ENCODE measurements around the gene ICAM3.
A peak's percentile ranks its signal among the peaks of the same experiment; 100 is the strongest.

The ICAM3 gene

DNA sequence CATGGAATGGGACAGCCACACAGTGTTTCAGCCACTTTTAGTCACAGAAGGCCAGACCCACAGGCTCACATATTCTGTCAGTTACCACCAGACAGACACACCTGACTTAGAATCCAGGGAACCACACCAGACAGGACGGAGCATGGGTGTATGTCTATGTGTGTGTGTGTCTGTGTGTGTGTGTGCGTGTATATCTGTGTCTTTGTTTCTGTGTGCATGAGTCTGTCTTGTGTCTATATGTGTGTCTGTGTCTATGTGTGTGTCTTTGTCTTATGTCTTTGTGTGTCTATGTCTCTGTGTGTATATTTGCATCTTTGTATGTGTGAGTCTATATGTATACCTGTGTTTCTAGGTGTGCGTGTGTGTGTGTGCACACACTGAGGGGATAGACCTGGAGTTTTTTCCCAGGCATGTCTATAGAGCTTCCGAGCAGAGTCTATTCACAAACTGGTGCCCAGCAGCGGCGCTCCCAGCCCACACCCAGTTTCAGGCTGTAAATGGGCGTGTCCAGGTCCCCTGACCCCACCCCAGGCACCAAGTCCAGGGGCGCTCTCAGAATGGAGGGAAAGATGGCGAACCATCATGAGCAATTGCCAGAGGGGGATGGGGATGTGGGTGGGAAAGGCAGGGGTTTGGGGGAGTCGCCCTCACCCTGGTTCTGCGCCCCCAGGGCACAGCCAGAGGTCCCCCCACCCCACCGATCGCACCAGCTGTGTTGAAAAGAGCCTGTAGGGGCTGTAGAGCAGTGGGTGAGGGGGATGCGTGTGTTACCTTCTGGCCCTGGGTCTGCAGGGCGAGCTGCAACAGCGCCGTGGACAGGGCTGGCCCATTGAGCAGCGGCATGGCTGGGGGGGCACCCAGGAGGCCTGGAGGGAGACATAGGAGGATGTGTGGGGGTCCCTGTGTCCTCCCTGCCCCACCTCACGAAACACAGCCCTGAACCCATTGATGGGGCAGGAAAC lies 17.3 kb downstream of the ICAM3 start:
- DNase-seq (ENCODE audit: extremely low spot score, insufficient read length, low read depth) (no peak), FAIRE-seq (no peak)

DNA sequence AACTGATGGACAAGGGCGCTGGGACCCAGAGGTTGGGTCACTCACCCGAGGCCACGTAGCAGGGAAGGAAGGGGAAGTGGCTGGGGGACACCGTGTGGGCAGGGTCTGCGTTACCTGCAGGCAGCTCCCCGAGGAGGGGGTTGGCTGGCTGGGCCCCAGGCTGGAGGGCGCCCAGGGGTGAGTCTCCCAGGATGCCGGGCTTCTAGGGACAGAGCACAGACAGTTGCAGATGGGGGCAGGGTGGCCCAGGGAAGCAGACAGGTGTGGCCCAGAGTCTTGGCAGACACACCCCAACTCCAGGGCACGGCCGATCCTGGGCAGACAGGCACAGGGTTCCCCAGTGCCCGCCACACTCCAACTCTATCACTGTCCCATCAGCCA lies 18.0 kb downstream of the ICAM3 start:
- DNase-seq (ENCODE audit: extremely low spot score, insufficient read length, low read depth) = no peak
- no peak for FAIRE-seq

DNA sequence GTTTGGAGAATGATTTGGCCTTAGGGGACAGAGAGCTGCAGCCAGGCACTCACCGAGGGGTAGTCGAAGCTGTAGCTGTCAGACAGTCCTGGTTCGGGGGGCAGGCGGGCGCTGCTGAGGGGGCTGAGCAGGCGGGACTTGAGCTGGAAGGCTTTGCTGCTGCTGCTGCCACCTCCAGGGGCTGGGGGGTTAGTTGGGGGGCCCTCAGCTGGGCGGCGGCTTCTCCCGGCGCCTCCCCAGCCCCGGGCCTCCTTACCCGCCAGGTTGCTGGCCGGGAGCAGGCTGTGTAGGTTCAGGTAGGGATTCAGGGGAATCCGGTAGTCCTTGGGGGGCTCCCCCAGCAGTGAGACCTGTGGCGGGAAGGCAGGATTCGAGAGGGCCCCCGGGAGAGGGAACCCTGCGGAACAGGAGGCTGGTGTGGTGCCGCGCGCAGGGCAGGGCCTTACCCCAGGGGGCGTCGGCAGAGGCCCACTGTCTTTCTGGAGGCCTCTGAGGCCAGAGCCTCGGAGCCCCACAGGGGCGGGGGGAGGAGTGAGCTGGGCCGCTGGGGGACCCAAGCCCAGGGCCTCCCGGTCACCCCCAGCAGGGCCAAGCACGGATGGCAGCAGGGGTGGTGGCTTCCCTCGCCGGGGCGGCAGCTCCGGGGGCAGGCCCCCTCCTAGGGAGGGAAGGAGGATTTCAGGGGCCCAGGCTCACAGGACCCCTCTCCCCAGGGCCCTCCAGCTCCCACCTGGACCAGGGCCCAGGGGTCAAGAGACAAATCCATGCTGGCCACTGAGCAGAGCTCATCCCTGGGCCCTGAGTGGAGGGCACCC lies 18.6 kb downstream of the ICAM3 start:
- DNase-seq (ENCODE audit: extremely low spot score, insufficient read length, low read depth) = no peak
- FAIRE-seq = no peak

- no peak for FAIRE-seq
These were observed 20.4 kb downstream of the ICAM3 start for GRCh38 chr19:10318807-10319682.

DNA sequence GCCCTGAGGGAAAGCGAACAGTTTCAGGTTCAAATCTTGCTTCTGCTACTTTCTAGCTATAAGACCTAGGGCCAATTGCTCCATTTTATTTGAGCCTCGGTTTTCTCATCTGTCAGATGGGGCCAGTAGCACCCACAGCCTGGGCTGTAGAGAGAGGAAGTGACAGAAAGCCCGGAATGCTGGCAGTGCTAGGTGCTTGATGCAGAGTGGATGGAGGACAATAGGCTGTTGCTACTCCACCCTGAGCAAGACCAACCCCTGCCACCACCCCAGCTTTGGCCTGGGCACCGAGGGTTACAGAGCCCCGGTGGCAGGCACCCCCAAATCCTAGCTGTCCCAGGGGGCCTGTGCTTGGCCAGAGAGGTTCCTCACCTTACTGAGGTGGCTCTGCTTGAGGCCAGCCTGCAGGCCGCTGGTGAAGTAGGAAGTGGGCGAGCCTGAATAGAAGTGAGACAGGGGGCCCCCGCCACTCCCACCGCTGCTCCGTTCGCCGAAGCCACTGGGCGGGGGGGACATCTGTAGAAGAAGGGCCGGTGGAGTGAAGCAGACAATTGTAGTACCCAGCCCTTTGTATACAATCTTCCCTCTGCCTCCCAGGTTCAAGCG lies 21.5 kb downstream of the ICAM3 start:
- DNase-seq (ENCODE audit: extremely low spot score, insufficient read length, low read depth) (no peak), FAIRE-seq (no peak)

More at GRCh38 chr19:10318807-10319682, 20.4 kb downstream of the ICAM3 start:
- no peak for DNase-seq (ENCODE audit: extremely low spot score, insufficient read length, low read depth)

- DNase-seq (ENCODE audit: extremely low spot score, insufficient read length, low read depth) (no peak), FAIRE-seq (no peak)
These were observed 22.2 kb downstream of the ICAM3 start for GRCh38 chr19:10317045-10317856.

DNA sequence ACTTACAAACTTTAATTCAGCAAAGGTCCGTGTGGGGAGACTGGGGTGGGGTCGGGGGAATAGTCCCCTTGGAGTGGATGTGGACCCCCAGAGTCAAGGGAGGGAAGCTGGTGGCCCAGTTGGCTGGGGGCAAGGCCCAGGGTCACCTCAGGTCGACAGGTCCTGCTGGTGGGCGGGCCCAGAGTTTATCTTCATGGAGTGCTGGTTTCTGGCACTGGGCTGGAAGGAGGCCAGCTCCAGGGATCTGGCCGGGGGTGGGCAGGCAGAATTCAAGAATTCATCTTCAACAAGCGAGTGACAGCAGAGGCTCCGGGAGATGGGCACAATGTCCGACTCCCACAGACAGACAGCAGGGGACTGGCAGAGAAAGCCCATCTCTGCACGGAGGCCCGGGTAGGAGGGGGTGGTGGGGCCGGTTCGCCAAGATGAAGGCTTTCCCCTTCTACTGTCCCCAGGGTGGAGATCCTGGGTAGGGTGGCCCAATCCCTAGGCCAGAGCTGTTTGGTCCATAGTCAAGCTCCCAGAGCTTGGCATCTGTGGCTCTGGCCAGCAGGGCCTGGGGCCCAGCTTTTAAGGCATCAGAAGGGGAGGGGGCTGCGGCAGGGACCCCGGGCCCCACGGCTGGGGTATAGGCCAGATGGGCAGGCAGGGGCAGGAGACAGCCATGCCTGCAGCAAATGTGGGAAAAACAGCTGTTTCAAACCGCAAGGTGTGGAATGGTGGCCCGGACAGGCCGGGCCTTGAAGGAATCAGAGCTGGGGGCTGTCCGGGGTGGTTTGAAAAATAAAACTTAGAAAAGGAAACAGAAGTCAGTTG lies 23.0 kb downstream of the ICAM3 start:
- DNase-seq (ENCODE audit: extremely low spot score, insufficient read length, low read depth) (no peak), FAIRE-seq (no peak)

- DNase-seq (ENCODE audit: extremely low spot score, insufficient read length, low read depth) = peak; percentile 93
- FAIRE-seq = peak; percentile 93
These were observed 23.8 kb downstream of the ICAM3 start, which contains the start of gene FDX2 for GRCh38 chr19:10315335-10316214. Gene FDX2, minus strand, starts transcription at chr19:10316015. Its CDS starts 19 bp downstream, at chr19:10315996.

GRCh38 chr19:10309423-10309822 lies 30.0 kb downstream of the ICAM3 start, which contains the start of gene ZGLP1:
Gene ZGLP1, minus strand, starts transcription at chr19:10309815.
- FAIRE-seq = no peak
- DNase-seq (ENCODE audit: extremely low spot score, insufficient read length, low read depth) = no peak

DNA sequence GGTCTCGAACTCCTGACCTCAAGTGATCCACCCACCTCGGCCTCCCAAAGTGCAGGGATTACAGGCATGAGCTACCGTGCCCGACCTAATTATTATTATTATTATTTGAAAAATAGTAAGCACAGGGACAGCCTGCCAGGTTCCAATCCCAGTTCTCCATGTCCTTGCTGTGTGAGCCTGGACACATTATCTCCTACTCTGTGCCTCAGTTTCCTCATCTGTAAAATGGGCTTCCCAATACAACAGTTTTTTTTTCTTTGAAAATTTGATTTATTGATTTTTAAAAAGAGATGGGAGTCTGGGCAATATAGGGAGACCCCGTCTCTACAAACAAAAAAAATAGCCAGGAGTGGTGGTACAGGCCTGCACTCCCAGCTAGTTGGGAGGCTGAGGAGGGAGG lies 33.1 kb downstream of the ICAM3 start:
- FAIRE-seq (no peak), DNase-seq (ENCODE audit: extremely low spot score, insufficient read length, low read depth) (no peak)

DNA sequence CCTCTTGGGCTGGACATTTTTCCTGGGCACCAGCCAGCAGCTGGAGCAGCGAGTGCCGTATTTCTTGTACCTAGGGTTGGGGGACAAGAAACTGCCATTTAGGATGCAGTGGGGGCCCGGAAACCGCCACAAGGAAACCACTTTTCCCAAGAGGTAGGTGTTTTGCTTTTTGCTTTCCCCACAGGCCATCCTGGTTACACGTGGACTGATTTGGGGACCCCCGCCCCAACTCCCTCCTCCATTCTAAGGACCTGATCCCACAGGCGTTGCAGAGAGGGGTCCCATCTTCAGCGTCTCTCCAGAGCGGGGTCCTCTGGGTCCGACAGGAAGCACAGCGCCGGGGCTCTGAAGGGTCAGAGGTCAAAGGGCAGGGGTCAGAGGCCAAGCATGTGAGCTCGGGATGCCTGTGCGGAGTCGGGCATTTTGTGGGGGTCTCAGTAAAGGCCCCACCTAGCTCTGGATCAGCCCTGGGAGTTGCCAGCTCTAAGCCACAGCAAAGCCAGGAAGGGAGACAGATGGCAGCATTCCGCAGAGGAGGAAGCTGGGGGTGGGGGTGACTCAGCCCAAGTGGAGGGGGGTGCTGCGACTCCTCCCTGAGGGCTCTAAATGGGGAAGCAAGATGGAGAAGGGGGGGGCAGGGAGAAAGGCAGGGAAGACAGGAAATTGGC lies 34.2 kb downstream of the ICAM3 start:
- FAIRE-seq (no peak), DNase-seq (ENCODE audit: extremely low spot score, insufficient read length, low read depth) (no peak)

- FAIRE-seq (no peak), DNase-seq (ENCODE audit: extremely low spot score, insufficient read length, low read depth) (no peak)
These were observed 39.6 kb downstream of the ICAM3 start for GRCh38 chr19:10299545-10300458.

DNA sequence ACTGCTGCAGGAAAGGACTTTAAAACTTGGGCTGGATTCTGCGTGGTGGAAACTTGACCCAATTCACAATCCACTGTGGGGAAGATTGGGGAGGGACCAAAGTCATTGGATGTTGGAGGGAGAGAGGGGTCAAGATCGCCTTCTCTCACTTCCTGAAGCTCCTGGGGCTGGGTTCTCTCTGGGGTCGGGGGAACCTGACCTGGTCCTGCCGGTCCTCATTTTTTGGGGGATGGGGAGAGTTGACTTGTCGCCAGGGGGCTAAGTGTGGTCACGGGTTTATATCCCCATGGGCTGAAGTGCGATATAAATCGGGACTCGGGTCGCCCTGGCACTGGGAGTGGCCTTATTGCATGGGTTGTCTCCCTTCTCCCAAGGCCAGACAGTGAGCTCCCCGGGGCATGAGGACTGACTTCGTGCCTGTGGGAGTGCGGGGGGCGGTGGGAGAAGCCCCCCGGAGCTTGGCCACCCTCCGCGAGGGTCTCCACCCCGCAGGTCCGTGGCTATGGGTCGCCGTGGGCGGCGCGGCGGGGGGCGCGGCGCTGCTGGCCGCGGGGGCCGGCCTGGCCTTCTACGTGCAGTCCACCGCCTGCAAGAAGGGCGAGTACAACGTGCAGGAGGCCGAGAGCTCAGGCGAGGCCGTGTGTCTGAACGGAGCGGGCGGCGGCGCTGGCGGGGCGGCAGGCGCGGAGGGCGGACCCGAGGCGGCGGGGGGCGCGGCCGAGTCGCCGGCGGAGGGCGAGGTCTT lies 43.4 kb downstream of the ICAM3 start:
- DNase-seq (ENCODE audit: extremely low spot score, insufficient read length, low read depth) = no peak
- FAIRE-seq = no peak

GRCh38 chr19:10295305-10295846 lies 44.0 kb downstream of the ICAM3 start:
- FAIRE-seq (peak; percentile 73), DNase-seq (ENCODE audit: extremely low spot score, insufficient read length, low read depth) (no peak)

- no peak for DNase-seq (ENCODE audit: extremely low spot score, insufficient read length, low read depth)
- FAIRE-seq = no peak
These were observed 45.1 kb downstream of the ICAM3 start for GRCh38 chr19:10294368-10294697.

Data from GM18507 (cell line).